ENCODE data around the gene JOSD2.

DNA sequence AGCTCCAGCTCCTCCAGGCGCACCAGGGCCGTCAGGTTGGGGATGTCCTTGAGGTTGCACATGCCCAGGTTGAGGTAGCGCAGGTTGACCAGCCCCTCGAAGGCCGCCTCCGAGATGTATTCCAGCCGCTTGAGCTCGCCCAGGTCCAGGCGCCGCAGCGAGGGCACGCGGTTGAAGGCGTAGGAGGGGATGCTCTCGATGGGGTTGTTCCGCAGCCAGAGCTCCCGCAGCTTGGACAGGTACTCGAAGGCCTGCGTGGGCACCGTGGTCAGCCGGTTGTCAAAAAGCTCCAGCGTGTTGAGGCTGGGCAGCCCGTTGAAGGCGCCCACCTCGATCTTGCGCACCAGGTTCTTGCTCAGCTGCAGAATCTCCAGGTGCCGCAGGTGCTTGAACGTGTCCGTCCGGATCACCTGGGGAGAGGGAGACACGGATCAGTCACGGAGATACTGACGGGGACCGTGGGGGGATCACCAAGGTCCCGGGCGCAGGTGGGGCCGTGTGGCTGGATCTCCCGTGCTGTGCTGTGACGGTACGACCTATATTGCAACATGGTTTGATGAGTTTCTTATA, 8.1 kb upstream of the JOSD2 start:
- TF ChIP-seq, protein P1, sequence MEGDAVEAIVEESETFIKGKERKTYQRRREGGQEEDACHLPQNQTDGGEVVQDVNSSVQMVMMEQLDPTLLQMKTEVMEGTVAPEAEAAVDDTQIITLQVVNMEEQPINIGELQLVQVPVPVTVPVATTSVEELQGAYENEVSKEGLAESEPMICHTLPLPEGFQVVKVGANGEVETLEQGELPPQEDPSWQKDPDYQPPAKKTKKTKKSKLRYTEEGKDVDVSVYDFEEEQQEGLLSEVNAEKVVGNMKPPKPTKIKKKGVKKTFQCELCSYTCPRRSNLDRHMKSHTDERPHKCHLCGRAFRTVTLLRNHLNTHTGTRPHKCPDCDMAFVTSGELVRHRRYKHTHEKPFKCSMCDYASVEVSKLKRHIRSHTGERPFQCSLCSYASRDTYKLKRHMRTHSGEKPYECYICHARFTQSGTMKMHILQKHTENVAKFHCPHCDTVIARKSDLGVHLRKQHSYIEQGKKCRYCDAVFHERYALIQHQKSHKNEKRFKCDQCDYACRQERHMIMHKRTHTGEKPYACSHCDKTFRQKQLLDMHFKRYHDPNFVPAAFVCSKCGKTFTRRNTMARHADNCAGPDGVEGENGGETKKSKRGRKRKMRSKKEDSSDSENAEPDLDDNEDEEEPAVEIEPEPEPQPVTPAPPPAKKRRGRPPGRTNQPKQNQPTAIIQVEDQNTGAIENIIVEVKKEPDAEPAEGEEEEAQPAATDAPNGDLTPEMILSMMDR (IDR thresholded peaks at IDR 0.05; ENCODE audit: insufficient read depth, low read length, poor library complexity, severe bottlenecking): no peak
- TF ChIP-seq EZH2phosphoT487 (conservative IDR thresholded peaks at IDR 0.05; ENCODE audit: low read length): no peak

Data from SU-DHL-6 (cell line).